SK-N-SH treated with all-trans-retinoic acid at 6 μM for 48 hours (cell line): ENCODE results near the gene TMEM200B.

Source experiments
- ATAC-seq: fragments of 200-7000 bp; cut with Tn5 transposase; 3 replicates; pipeline ENCODE4 v1.9.1; 2020; ENCODE audit warnings: mild to moderate bottlenecking, moderate library complexity
- BACH2 ChIP-seq: fragments of 250-450 bp; sonication (Bioruptor Pico); IDR thresholded peaks from 2 replicates; pipeline ENCODE4 v1.9.0; 2021; ENCODE audit warnings: mild to moderate bottlenecking, borderline replicate concordance
- CSDC2 ChIP-seq: fragments of 250-450 bp; sonication (Bioruptor Pico); IDR thresholded peaks from 2 replicates; pipeline ENCODE4 v1.5.0; 2020; ENCODE audit warnings: mild to moderate bottlenecking, moderate library complexity
- ESRRG ChIP-seq: fragments of 250-450 bp; sonication (Bioruptor Pico); IDR thresholded peaks from 2 replicates; pipeline ENCODE4 v1.6.1; 2021; ENCODE audit warnings: mild to moderate bottlenecking
- GLIS3 ChIP-seq: fragments of 250-450 bp; sonication (Bioruptor Pico); IDR thresholded peaks from 2 replicates; pipeline ENCODE4 v1.5.0; 2020; ENCODE audit warnings: mild to moderate bottlenecking, moderate library complexity
- POU6F1 ChIP-seq: fragments of 250-450 bp; sonication (Bioruptor Pico); IDR thresholded peaks from 2 replicates; pipeline ENCODE4 v1.8.0; 2021; ENCODE audit warnings: low read depth, mild to moderate bottlenecking, moderate library complexity, borderline replicate concordance
- PPARA ChIP-seq: fragments of 250-450 bp; sonication (Bioruptor Pico); IDR thresholded peaks from 2 replicates; pipeline ENCODE4 v1.5.0; 2020; ENCODE audit warnings: mild to moderate bottlenecking, borderline replicate concordance
- RARB ChIP-seq: fragments of 250-450 bp; sonication (Bioruptor Pico); IDR thresholded peaks from 2 replicates; pipeline ENCODE4 v1.8.0; 2021; ENCODE audit warnings: mild to moderate bottlenecking, moderate library complexity
- TCF4 ChIP-seq: fragments of 250-450 bp; sonication (Bioruptor Pico); IDR thresholded peaks from 2 replicates; pipeline ENCODE4 v1.8.0; 2021; ENCODE audit warnings: mild to moderate bottlenecking, moderate library complexity, borderline replicate concordance
- TOX ChIP-seq: fragments of 250-450 bp; sonication (Bioruptor Pico); IDR thresholded peaks from 2 replicates; pipeline ENCODE4 v1.8.0; 2021; ENCODE audit warnings: mild to moderate bottlenecking, moderate library complexity, borderline replicate concordance
- ZC3H10 ChIP-seq: fragments of 250-450 bp; sonication (Bioruptor Pico); IDR thresholded peaks from 2 replicates; pipeline ENCODE4 v1.5.1; 2021; ENCODE audit warnings: mild to moderate bottlenecking, moderate library complexity
- ZFP3 ChIP-seq: fragments of 250-450 bp; sonication (Bioruptor Pico); IDR thresholded peaks from 2 replicates; pipeline ENCODE4 v1.5.0; 2020; ENCODE audit warnings: mild to moderate bottlenecking, moderate library complexity
- ZFP30 ChIP-seq: fragments of 450-650 bp; formaldehyde crosslinking; IDR thresholded peaks from 2 replicates; pipeline ENCODE4 v1.5.0; 2022; ENCODE audit warnings: mild to moderate bottlenecking, moderate library complexity
- ZNF565 ChIP-seq: fragments of 450-650 bp; formaldehyde crosslinking; conservative IDR thresholded peaks from 2 replicates; pipeline ENCODE4 v1.5.0; 2020; ENCODE audit warnings: low read depth, mild to moderate bottlenecking, moderate library complexity
- ZNF70 ChIP-seq: fragments of 450-650 bp; formaldehyde crosslinking; IDR thresholded peaks from 2 replicates; pipeline ENCODE4 v1.5.0; 2020; ENCODE audit warnings: mild to moderate bottlenecking, moderate library complexity
- TF ChIP-seq, protein P1 (sequence below): fragments of 250-450 bp; sonication (Bioruptor Pico); IDR thresholded peaks from 2 replicates; pipeline ENCODE4 v1.8.0; 2020; ENCODE audit warnings: mild to moderate bottlenecking, moderate library complexity, borderline replicate concordance
- TF ChIP-seq, protein P2 (sequence below): fragments of 250-450 bp; sonication (Bioruptor Pico); IDR thresholded peaks from 2 replicates; pipeline ENCODE4 v1.5.1; 2021; ENCODE audit warnings: mild to moderate bottlenecking, moderate library complexity

Gene TMEM200B

DNA sequence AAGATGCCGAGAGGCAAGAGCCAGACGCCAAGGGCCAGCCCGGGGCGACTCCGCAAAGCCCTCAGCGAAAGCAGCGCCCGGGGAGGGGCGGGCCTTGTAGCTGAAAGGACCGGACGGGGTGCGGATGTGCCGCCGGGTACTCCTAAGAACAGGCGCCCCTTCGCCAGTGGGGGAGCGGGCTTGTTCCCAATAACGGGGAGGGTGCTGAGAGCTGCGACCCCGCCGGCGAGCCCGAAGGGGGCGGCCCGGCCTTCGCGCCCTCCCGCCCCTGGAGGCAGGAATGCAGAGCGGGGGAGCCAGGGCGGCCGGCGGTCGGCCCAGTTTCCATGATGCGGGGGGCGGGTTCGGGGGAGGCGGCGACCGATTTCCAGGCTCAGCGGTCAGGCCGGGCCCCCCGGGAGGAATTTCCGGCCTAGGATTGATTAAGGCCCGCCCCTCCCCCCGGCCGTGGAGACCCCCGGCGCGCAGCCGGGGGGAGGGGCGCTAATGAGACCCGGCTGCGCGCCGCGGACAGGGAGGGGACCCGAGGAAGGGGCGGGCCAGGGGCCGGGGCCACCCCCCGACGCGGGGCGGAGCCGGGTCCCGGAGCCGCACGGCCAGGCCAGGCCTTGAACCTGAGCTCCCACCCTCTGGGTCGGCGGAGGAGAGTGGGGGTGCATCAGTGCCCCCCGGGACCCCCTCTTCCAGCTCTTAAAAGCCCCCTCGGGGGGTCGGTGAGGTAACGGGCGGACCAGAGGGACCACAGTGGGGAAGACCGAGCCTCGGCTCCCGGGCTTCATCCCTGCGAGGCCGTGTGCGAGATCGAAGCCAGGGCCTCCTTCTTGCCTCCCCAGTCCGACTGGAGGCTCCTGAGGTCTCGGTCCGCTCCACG is 898 bp upstream of the TMEM200B start:
- no peak for TF ChIP-seq ZC3H10 (CRISPR knock-in tag)
- TF ChIP-seq, protein P1, sequence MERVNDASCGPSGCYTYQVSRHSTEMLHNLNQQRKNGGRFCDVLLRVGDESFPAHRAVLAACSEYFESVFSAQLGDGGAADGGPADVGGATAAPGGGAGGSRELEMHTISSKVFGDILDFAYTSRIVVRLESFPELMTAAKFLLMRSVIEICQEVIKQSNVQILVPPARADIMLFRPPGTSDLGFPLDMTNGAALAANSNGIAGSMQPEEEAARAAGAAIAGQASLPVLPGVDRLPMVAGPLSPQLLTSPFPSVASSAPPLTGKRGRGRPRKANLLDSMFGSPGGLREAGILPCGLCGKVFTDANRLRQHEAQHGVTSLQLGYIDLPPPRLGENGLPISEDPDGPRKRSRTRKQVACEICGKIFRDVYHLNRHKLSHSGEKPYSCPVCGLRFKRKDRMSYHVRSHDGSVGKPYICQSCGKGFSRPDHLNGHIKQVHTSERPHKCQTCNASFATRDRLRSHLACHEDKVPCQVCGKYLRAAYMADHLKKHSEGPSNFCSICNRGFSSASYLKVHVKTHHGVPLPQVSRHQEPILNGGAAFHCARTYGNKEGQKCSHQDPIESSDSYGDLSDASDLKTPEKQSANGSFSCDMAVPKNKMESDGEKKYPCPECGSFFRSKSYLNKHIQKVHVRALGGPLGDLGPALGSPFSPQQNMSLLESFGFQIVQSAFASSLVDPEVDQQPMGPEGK (CRISPR knock-in tag) = peak; percentile 88
- peak; percentile 79 for ATAC-seq

GRCh38 chr1:29123053-29123886 is 433 bp downstream of the TMEM200B start:
- TF ChIP-seq ZFP3 (CRISPR knock-in tag) (no peak), POU6F1 (CRISPR knock-in tag) (no peak), RARB (CRISPR knock-in tag) (no peak), TOX (CRISPR knock-in tag) (no peak), ESRRG (CRISPR knock-in tag) (no peak), BACH2 (CRISPR knock-in tag) (no peak), PPARA (no peak), CSDC2 (CRISPR knock-in tag) (no peak)
- ATAC-seq = no peak

GRCh38 chr1:29122682-29123052 is 1.0 kb downstream of the TMEM200B start:
- peak; percentile 1; the same call in 2 of the 3 replicates for ATAC-seq
- TF ChIP-seq GLIS3 (CRISPR knock-in tag) (no peak), CSDC2 (CRISPR knock-in tag) (no peak), TCF4 (CRISPR knock-in tag) (no peak), ZNF565 (no peak), ZNF70 (CRISPR knock-in tag) (no peak), ZFP30 (CRISPR knock-in tag) (no peak), ZC3H10 (CRISPR knock-in tag) (no peak), PPARA (no peak)
- TF ChIP-seq, protein P2, sequence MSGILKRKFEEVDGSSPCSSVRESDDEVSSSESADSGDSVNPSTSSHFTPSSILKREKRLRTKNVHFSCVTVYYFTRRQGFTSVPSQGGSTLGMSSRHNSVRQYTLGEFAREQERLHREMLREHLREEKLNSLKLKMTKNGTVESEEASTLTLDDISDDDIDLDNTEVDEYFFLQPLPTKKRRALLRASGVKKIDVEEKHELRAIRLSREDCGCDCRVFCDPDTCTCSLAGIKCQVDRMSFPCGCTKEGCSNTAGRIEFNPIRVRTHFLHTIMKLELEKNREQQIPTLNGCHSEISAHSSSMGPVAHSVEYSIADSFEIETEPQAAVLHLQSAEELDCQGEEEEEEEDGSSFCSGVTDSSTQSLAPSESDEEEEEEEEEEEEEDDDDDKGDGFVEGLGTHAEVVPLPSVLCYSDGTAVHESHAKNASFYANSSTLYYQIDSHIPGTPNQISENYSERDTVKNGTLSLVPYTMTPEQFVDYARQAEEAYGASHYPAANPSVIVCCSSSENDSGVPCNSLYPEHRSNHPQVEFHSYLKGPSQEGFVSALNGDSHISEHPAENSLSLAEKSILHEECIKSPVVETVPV (CRISPR knock-in tag) = no peak

DNA sequence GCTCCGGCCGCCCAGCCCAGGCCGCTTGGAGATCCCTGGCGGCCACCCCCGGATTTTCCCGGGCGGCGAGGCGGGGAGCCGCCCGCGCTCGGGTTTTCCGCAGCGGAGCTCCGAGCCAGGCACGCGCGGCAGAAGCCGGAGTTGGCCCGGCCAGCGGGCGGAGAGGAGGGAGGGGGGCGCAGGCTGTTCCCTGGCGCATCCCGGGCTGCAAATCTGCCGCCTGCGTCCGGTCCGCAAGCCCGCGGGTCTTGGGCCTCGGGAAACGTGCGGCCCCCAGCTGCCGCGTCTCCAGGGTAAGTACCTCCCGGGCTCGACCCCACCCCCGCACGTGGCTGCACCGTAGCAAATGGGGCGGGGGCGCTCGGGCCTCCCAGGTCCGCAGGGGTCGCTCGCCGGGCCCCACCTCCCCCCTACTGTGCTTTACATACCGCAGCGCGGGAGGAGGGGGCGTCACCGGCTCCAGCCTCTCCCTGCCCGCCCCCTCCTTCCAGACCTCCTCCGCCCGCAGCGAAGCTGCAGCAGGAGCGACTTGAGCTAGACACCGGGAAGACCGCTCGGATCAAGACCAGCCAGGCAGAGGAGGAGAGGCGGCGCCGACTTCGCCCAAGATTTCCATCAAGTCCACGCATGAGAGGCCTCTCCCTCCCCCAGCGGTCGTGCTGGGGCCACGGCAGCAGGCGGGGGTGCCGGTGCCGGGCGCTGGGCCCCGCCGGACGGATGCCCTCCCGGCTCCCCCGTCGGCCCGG is 1.6 kb downstream of the TMEM200B start:
- TF ChIP-seq TOX (CRISPR knock-in tag) = no peak
- TF ChIP-seq, protein P2 (CRISPR knock-in tag) = no peak
- no peak for TF ChIP-seq ZNF70 (CRISPR knock-in tag)
- TF ChIP-seq TCF4 (CRISPR knock-in tag) = no peak
- no peak for TF ChIP-seq POU6F1 (CRISPR knock-in tag)
- no peak for TF ChIP-seq ESRRG (CRISPR knock-in tag)
- ATAC-seq = 0 out of 3 replicates have a peak, but pooled peaks have one; percentile 0
